Measurements from ENCODE around the gene NTF3.

The NTF3 gene

GRCh38 chr12:5514545-5514944 lies 82.6 kb downstream of the NTF3 start:
- no peak overlapping the region for H3K4me3 ChIP-seq (ENCODE audit: low read depth, low read length)
- TF ChIP-seq, protein P1, sequence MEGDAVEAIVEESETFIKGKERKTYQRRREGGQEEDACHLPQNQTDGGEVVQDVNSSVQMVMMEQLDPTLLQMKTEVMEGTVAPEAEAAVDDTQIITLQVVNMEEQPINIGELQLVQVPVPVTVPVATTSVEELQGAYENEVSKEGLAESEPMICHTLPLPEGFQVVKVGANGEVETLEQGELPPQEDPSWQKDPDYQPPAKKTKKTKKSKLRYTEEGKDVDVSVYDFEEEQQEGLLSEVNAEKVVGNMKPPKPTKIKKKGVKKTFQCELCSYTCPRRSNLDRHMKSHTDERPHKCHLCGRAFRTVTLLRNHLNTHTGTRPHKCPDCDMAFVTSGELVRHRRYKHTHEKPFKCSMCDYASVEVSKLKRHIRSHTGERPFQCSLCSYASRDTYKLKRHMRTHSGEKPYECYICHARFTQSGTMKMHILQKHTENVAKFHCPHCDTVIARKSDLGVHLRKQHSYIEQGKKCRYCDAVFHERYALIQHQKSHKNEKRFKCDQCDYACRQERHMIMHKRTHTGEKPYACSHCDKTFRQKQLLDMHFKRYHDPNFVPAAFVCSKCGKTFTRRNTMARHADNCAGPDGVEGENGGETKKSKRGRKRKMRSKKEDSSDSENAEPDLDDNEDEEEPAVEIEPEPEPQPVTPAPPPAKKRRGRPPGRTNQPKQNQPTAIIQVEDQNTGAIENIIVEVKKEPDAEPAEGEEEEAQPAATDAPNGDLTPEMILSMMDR (IDR thresholded peaks at IDR 0.05; ENCODE audit: borderline replicate concordance, insufficient read depth, low read depth, low read length): no peak

- no peak overlapping the region for H3K4me3 ChIP-seq (ENCODE audit: low read depth, low read length)
- TF ChIP-seq, protein P1 (IDR thresholded peaks at IDR 0.05; ENCODE audit: borderline replicate concordance, insufficient read depth, low read depth, low read length): no peak
These were observed 83.5 kb downstream of the NTF3 start for GRCh38 chr12:5515458-5515857.

GRCh38 chr12:5516371-5517241 lies 84.7 kb downstream of the NTF3 start:
- TF ChIP-seq, protein P1 (IDR thresholded peaks at IDR 0.05; ENCODE audit: borderline replicate concordance, insufficient read depth, low read depth, low read length): no peak
- no peak overlapping the region for H3K4me3 ChIP-seq (ENCODE audit: low read depth, low read length)

DNA sequence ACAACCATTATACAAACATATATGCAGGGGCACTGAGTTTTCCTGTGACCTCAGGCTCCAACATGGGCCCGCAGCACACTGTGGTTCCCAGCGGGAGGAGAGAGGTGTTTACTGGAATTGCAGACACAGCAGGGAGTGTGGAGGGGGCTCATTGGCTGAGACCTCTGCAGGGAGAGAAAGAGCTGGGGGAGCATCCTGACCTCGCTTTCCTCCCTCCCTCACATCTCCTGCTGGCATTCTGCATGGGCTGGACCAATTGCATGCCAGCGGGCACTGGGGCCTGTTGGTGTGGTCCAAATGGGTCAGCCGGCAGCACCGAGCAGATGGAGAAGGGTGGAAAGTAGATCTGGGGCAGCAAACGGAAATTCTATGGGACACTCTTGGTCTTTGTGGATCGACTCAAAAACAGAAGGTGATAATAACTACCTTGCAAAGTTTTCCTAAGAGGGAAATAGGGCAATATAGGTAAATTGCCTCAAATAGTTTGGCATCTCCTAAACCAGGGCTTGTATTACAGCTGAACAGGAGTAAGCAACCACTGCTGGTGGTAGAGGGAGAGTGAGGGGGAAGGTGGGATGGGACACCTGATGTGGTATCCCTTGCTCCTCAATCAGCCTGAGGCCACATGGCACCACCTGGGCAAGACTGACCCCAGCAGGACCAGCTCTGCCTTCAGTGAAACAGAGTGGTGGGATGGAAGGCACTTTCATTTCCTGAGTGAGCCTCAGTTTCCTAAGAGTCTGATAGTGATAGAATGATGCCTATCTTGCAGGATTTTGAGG lies 86.9 kb downstream of the NTF3 start:
- no peak overlapping the region for H3K4me3 ChIP-seq (ENCODE audit: low read depth, low read length)
- TF ChIP-seq, protein P1 (IDR thresholded peaks at IDR 0.05; ENCODE audit: borderline replicate concordance, insufficient read depth, low read depth, low read length): no peak

DNA sequence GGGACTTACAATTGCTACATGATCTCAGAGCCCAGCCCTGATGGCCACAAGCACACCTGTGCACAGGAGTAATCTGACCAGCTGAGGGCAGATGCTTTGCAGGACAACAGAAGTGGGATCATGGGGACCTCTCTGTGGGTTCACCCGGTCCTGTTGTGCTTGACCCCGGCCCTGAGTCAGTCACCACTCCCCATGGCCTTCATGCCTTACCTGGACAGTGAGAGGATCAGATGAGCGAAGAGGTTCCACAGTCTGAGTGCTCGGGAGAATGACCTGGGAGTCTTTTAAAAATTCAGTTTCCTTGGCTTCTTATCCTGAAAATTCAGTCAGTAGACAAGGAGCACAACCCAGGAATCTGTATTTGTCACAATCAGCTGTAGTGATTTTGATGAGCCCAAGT lies 88.1 kb downstream of the NTF3 start:
- TF ChIP-seq, protein P1 (IDR thresholded peaks at IDR 0.05; ENCODE audit: borderline replicate concordance, insufficient read depth, low read depth, low read length): no peak
- no peak overlapping the region for H3K4me3 ChIP-seq (ENCODE audit: low read depth, low read length)

DNA sequence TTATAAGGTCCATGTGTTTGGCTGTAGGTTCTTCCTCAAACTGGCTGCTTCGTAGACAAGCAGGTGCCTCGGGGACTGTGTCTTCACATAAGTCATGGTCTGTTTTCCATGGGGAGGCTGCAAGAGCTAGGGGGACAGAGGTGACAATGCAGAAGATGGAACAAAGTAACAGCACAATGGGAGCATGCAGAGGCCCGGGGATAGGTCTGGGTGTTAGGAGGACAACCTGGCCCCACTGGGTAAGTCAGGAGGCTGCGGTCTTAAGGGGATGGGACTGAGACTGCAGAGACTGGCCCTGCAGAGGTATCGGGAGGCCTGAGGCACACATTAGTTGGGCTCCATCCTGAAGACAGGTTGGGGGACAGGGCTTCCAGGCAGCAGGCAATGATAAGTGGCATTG lies 88.9 kb downstream of the NTF3 start:
- H3K4me3 ChIP-seq (ENCODE audit: low read depth, low read length): no peak overlapping the region
- TF ChIP-seq, protein P1 (IDR thresholded peaks at IDR 0.05; ENCODE audit: borderline replicate concordance, insufficient read depth, low read depth, low read length): no peak

Measured in GM12875 (cell line).